GM13977 (cell line): Measurements from ENCODE around the gene RSBN1.

Experiments
- DNase-seq: peaks from one replicate; pipeline ENCODE4 v3.0.0; 2012; ENCODE audit warnings: low spot score
- in situ Hi-C: fragments of 300-500 bp; cut with MboI; formaldehyde crosslinking; loops from one replicate; pipeline ENCODE4 v1.12.0; 2022; ENCODE audit warnings: low sequenced_read_pairs, low pct_unique_long_range_greater_than_20kb, mixed read lengths, inconsistent platforms; ENCODE audit not compliant: unreplicated experiment
- TF ChIP-seq, protein P1 (sequence below): IDR thresholded peaks from 2 replicates; pipeline ENCODE4 v1.5.1; 2012; ENCODE audit warnings: mild to moderate bottlenecking, control low read depth; ENCODE audit not compliant: insufficient read depth; ENCODE audit errors: extremely low read depth, missing control alignments

The RSBN1 gene

GRCh38 chr1:113846391-113847035, 34.2 kb upstream of the RSBN1 start:
- TF ChIP-seq, protein P1, sequence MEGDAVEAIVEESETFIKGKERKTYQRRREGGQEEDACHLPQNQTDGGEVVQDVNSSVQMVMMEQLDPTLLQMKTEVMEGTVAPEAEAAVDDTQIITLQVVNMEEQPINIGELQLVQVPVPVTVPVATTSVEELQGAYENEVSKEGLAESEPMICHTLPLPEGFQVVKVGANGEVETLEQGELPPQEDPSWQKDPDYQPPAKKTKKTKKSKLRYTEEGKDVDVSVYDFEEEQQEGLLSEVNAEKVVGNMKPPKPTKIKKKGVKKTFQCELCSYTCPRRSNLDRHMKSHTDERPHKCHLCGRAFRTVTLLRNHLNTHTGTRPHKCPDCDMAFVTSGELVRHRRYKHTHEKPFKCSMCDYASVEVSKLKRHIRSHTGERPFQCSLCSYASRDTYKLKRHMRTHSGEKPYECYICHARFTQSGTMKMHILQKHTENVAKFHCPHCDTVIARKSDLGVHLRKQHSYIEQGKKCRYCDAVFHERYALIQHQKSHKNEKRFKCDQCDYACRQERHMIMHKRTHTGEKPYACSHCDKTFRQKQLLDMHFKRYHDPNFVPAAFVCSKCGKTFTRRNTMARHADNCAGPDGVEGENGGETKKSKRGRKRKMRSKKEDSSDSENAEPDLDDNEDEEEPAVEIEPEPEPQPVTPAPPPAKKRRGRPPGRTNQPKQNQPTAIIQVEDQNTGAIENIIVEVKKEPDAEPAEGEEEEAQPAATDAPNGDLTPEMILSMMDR, result no peak
- no peak for DNase-seq
- in situ Hi-C loops, result no loop called here

- no peak for DNase-seq
- TF ChIP-seq, protein P1, result no peak
- in situ Hi-C loops, result no loop called here
Measured at GRCh38 chr1:113836534-113836933, 24.3 kb upstream of the RSBN1 start.

DNA sequence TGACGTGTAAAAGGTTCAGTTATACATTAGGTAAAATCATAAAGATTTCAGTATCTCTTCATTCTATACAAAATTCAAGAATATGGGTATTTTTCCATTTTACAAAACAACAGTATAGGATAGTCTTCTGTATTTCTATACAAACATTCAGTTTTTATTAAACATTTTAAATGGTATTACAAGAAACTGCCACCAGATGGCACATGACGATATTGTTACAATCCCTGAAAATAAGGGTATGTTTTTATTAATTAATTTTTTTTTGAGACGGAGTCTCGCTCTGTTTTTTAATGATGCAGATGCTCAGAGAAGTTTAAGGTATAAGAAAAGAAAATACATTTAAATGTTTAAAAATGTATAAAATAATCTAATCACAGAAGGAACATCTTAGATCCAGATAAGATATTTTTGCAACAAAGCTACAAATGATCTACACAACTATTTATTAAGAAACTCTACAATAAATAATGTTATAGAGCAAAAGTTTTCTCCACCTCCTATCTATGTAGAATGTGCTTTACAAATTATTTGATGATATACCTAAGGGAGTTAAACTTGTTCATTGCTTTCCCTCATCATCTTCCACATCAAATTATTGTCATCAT, 23.5 kb upstream of the RSBN1 start:
- in situ Hi-C loops, result no loop called here
- peak; percentile 36 for DNase-seq
- TF ChIP-seq, protein P1, result peak; percentile 36

- DNase-seq, result no peak
- in situ Hi-C loops, result no loop called here
- TF ChIP-seq, protein P1, result no peak
Measured at GRCh38 chr1:113834716-113835115, 22.4 kb upstream of the RSBN1 start.

DNA sequence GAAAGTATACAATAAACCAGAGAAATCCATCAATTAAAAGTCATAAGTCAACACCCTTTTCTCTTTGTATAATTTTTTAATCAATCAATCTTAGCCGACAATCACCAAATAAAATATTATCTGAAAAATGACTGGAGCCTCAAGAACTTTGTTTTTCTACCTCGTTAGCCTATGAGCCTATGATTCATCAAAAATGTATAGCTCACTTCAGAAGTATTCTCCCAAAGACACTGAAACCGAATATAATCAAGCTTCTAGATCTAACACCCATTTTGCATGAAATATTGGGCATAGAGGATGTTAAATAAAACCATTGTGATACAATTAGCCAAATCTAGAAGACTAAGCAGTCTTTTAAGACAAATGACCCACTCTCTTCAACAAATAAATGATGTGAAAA, 17.8 kb upstream of the RSBN1 start:
- DNase-seq, result no peak
- TF ChIP-seq, protein P1, result no peak
- in situ Hi-C loops, result no loop called here

- TF ChIP-seq, protein P1, result no peak
- DNase-seq, result no peak
- in situ Hi-C loops, result loop anchor here (10.0 kb wide), 1 partner anchor 113 kb away; no protein-coding TSS in a partner anchor
Measured at GRCh38 chr1:113821916-113822315, 9.6 kb upstream of the RSBN1 start.
